H9 (cell line): ENCODE results near the gene RUNDC3A. TPM values are rescaled to one million over a fixed set of nuclear protein-coding genes. Genes with fewer than 3 reads are reported as not detected.
A peak's percentile ranks its signal among the peaks of the same experiment; 100 is the strongest.

ENCODE experiments used
- DNase-seq: peaks from one replicate; pipeline ENCODE4 v3.0.0-alpha.2; 2017
- H2AFZ ChIP-seq: one replicate; pipeline ENCODE4 v1.6.1; 2013; ENCODE audit warnings: mild to moderate bottlenecking, low read length, control low read depth, moderate library complexity
- H2AK5ac ChIP-seq: 2 replicates; pipeline ENCODE4 v1.6.1; 2013; ENCODE audit warnings: low read length, control low read depth, mixed read lengths; ENCODE audit not compliant: insufficient read length
- H2BK120ac ChIP-seq: one replicate; pipeline ENCODE4 v1.6.1; 2013; ENCODE audit warnings: low read depth, mild to moderate bottlenecking, low read length, control low read depth, inconsistent platforms; ENCODE audit not compliant: poor library complexity, severe bottlenecking
- H2BK12ac ChIP-seq: 2 replicates; pipeline ENCODE4 v1.6.1; 2013; ENCODE audit warnings: low read length, control low read depth, mixed read lengths, low read depth; ENCODE audit not compliant: insufficient read length
- H2BK15ac ChIP-seq: 2 replicates; pipeline ENCODE4 v1.6.1; 2013; ENCODE audit warnings: low read depth, low read length, control low read depth
- H2BK20ac ChIP-seq: one replicate; pipeline ENCODE4 v1.6.1; 2013; ENCODE audit warnings: low read depth, mild to moderate bottlenecking, low read length, control low read depth, inconsistent platforms; ENCODE audit not compliant: poor library complexity, severe bottlenecking
- H2BK5ac ChIP-seq: 2 replicates; pipeline ENCODE4 v1.6.1; 2013; ENCODE audit warnings: low read length, control low read depth, mixed read lengths; ENCODE audit not compliant: insufficient read length
- H3K14ac ChIP-seq: 2 replicates; pipeline ENCODE4 v1.6.1; 2013; ENCODE audit warnings: low read length, control low read depth; ENCODE audit not compliant: insufficient read depth
- H3K18ac ChIP-seq: 2 replicates; pipeline ENCODE4 v1.6.1; 2013; ENCODE audit warnings: low read depth, mild to moderate bottlenecking, mixed read lengths, low read length, control low read depth; ENCODE audit not compliant: insufficient read length
- H3K23ac ChIP-seq: 2 replicates; pipeline ENCODE4 v1.6.1; 2013; ENCODE audit warnings: low read length, control low read depth, mixed read lengths, low read depth; ENCODE audit not compliant: insufficient read length
- H3K23me2 ChIP-seq: 2 replicates; pipeline ENCODE4 v1.6.1; 2013; ENCODE audit warnings: low read depth, mild to moderate bottlenecking, mixed read lengths, low read length, control low read depth; ENCODE audit not compliant: insufficient read length, poor library complexity, severe bottlenecking
- H3K27ac ChIP-seq: 2 replicates; pipeline ENCODE4 v1.5.1; 2013; ENCODE audit warnings: low read length, control low read depth, mixed read lengths, low read depth; ENCODE audit not compliant: insufficient read length
- H3K27me3 ChIP-seq: 2 replicates; pipeline ENCODE4 v1.6.1; 2013; ENCODE audit warnings: low read length, control low read depth, inconsistent platforms; ENCODE audit not compliant: insufficient read depth
- H3K4ac ChIP-seq: 2 replicates; pipeline ENCODE4 v1.6.1; 2013; ENCODE audit warnings: low read depth, mild to moderate bottlenecking, control low read depth, inconsistent platforms, low read length, moderate library complexity
- H3K4me1 ChIP-seq: 2 replicates; pipeline ENCODE4 v1.6.1; 2013; ENCODE audit warnings: low read length, control low read depth, inconsistent platforms; ENCODE audit not compliant: insufficient read depth
- H3K4me2 ChIP-seq: 2 replicates; pipeline ENCODE4 v1.6.1; 2013; ENCODE audit warnings: low read length, control low read depth, mixed read lengths; ENCODE audit not compliant: insufficient read length, insufficient read depth
- H3K56ac ChIP-seq: 2 replicates; pipeline ENCODE4 v1.6.1; 2013; ENCODE audit warnings: low read depth, mild to moderate bottlenecking, mixed read lengths, low read length, control low read depth; ENCODE audit not compliant: insufficient read length
- H3K79me1 ChIP-seq: 2 replicates; pipeline ENCODE4 v1.6.1; 2013; ENCODE audit warnings: low read depth, mild to moderate bottlenecking, moderate library complexity, low read length, control low read depth, inconsistent platforms; ENCODE audit not compliant: insufficient read depth, poor library complexity, severe bottlenecking
- H3K79me2 ChIP-seq: 2 replicates; pipeline ENCODE4 v1.6.1; 2013; ENCODE audit warnings: low read length, control low read depth, inconsistent platforms; ENCODE audit not compliant: insufficient read depth
- H3K9ac ChIP-seq: 2 replicates; pipeline ENCODE4 v1.6.1; 2013; ENCODE audit warnings: low read length, control low read depth, mixed read lengths; ENCODE audit not compliant: insufficient read length; ENCODE audit errors: extremely low read depth
- H3K9me3 ChIP-seq: one replicate; pipeline ENCODE4 v1.6.1; 2013; ENCODE audit warnings: low read depth, low read length, inconsistent platforms; ENCODE audit not compliant: control insufficient read depth
- H3T11ph ChIP-seq: one replicate; pipeline ENCODE4 v1.6.1; 2013; ENCODE audit warnings: mild to moderate bottlenecking, low read length, control low read depth, inconsistent platforms
- H4K20me1 ChIP-seq: one replicate; pipeline ENCODE4 v1.6.1; 2013; ENCODE audit not compliant: control insufficient read depth, insufficient read length, insufficient read depth
- H4K5ac ChIP-seq: 2 replicates; pipeline ENCODE4 v1.6.1; 2013; ENCODE audit warnings: low read depth, mild to moderate bottlenecking, mixed read lengths, low read length, control low read depth; ENCODE audit not compliant: insufficient read length
- H4K8ac ChIP-seq: replicated peaks from 2 replicates; pipeline ENCODE4 v1.6.1; 2013; ENCODE audit warnings: low read length, control low read depth, mixed read lengths, low read depth; ENCODE audit not compliant: insufficient read length
- H4K91ac ChIP-seq: 2 replicates; pipeline ENCODE4 v1.6.1; 2013; ENCODE audit warnings: low read depth, mild to moderate bottlenecking, moderate library complexity, mixed read lengths, low read length, control low read depth; ENCODE audit not compliant: insufficient read length
- H3K27ac Mint-ChIP-seq, 3 experiments: 2 replicates in 2 of 3; 3 replicates in 1 of 3; pipeline ENCODE4 v1.8.0; 2020 to 2021; ENCODE audit warnings: mixed read lengths in 3 of 3, mild to moderate bottlenecking in 1 of 3, moderate library complexity in 1 of 3
- H3K27me3 Mint-ChIP-seq: 2 replicates; pipeline ENCODE4 v1.8.0; 2021; ENCODE audit warnings: low read depth, mild to moderate bottlenecking, moderate library complexity, mixed read lengths
- H3K36me3 Mint-ChIP-seq, 3 experiments: 2 replicates in 2 of 3; 3 replicates in 1 of 3; pipeline ENCODE4 v1.8.0; 2020 to 2021; ENCODE audit warnings: low read depth in 3 of 3, mixed read lengths in 3 of 3; ENCODE audit not compliant: insufficient read depth in 1 of 3
- H3K4me1 Mint-ChIP-seq, 2 experiments: 2 replicates each; pipeline ENCODE4 v1.8.0; 2020; ENCODE audit warnings: mixed read lengths in 2 of 2
- H3K4me3 Mint-ChIP-seq, 2 experiments: 2 replicates in 1 of 2; 3 replicates in 1 of 2; pipeline ENCODE4 v1.8.0; 2020 to 2021; ENCODE audit warnings: mild to moderate bottlenecking in 2 of 2, mixed read lengths in 2 of 2, moderate library complexity in 1 of 2
- H3K9me3 Mint-ChIP-seq, 2 experiments: 2 replicates in 1 of 2; 3 replicates in 1 of 2; pipeline ENCODE4 v1.8.0; 2020; ENCODE audit warnings: mild to moderate bottlenecking in 2 of 2, mixed read lengths in 2 of 2, moderate library complexity in 1 of 2
- WGBS: extraction: QIAGEN DNeasy Blood & Tissue Kit; methylation state at CpG from one replicate; pipeline ENCODE4 v1.1.7; 2013; ENCODE audit warnings: missing lambda C conversion rate, low lambda C conversion rate, mixed read lengths; ENCODE audit not compliant: insufficient read length; ENCODE audit errors: extremely low coverage; 5-methylcytosine and 5-hydroxymethylcytosine counted together
- total RNA-seq: library from RNA; stranded (reverse); gene quantifications from 2 replicates; pipeline ENCODE4 v1.2.1, GENCODE V29; 2021
- TF ChIP-seq, protein P1 (sequence below): fragments of 200-600 bp; sonication (generic); conservative IDR thresholded peaks from 3 replicates; pipeline ENCODE4 v1.8.0; 2021; ENCODE audit warnings: antibody characterized with exemption, mild to moderate bottlenecking

Gene RUNDC3A
- total RNA-seq, 1 experiment from 2014 or later = 3.8 TPM

- TF ChIP-seq, protein P1, sequence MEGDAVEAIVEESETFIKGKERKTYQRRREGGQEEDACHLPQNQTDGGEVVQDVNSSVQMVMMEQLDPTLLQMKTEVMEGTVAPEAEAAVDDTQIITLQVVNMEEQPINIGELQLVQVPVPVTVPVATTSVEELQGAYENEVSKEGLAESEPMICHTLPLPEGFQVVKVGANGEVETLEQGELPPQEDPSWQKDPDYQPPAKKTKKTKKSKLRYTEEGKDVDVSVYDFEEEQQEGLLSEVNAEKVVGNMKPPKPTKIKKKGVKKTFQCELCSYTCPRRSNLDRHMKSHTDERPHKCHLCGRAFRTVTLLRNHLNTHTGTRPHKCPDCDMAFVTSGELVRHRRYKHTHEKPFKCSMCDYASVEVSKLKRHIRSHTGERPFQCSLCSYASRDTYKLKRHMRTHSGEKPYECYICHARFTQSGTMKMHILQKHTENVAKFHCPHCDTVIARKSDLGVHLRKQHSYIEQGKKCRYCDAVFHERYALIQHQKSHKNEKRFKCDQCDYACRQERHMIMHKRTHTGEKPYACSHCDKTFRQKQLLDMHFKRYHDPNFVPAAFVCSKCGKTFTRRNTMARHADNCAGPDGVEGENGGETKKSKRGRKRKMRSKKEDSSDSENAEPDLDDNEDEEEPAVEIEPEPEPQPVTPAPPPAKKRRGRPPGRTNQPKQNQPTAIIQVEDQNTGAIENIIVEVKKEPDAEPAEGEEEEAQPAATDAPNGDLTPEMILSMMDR = no peak
- peak overlapping the region; percentile 50 to 81 for H3K4me3 Mint-ChIP-seq
- Histone ChIP-seq H3K4ac (no peak overlapping the region), H3T11ph (no peak overlapping the region), H3K4me2 (peak overlapping the region; percentile 65), H2BK5ac (no peak overlapping the region), H2BK15ac (no peak overlapping the region), H3K27ac (no peak overlapping the region), H2AFZ (no peak overlapping the region), H2BK12ac (no peak overlapping the region), H3K18ac (no peak overlapping the region), H3K27me3 (peaks cover under 1% of the 10 kb centered on the region; the same call in 1 of the 2 replicates), H3K23me2 (peaks cover 9% of the 10 kb centered on the region), H3K9me3 (no peaks in the 10 kb centered on the region), H2BK120ac (no peak overlapping the region), H4K91ac (no peak overlapping the region), H3K79me1 (no peaks in the 10 kb centered on the region), H2BK20ac (no peak overlapping the region), H4K8ac (no peak overlapping the region), H3K56ac (no peak overlapping the region), H2AK5ac (no peak overlapping the region), H3K9ac (no peak overlapping the region), H3K4me1 (peaks cover 7% of the 10 kb centered on the region; the same call in 1 of the 2 replicates), H4K5ac (no peak overlapping the region), H3K79me2 (no peaks in the 10 kb centered on the region), H3K14ac (no peak overlapping the region), H4K20me1 (no peaks in the 10 kb centered on the region), H3K23ac (no peak overlapping the region)
- peak; percentile 46 for DNase-seq
- no CpG with 5 or more reads among the region's 15 CpGs for WGBS
- H3K36me3 Mint-ChIP-seq = peaks cover 0 to 5% (median 4%) of the 10 kb centered on the region in 3 experiments; a peak in 3 of 7 replicates
- no peak overlapping the region for H3K27ac Mint-ChIP-seq
- peaks cover 34 to 49% of the 10 kb centered on the region in 2 experiments for H3K4me1 Mint-ChIP-seq
- H3K9me3 Mint-ChIP-seq = no peaks in the 10 kb centered on the region
- peaks cover 28% of the 10 kb centered on the region for H3K27me3 Mint-ChIP-seq
These were observed 464 bp downstream of the RUNDC3A start for GRCh38 chr17:44308865-44309264.
